ENCODE results near the gene CSF1R. TPM values are rescaled to one million over a fixed set of nuclear protein-coding genes. Genes with fewer than 3 reads are reported as not detected.

The CSF1R gene
- polyA plus RNA-seq, 1 donor from 2014 or later, result not detected

- H3K27me3 ChIP-seq (ENCODE audit: insufficient read depth, low read depth, low read length), result no peaks in the 10 kb centered on the region
- no peak overlapping the region for H2AFZ ChIP-seq (ENCODE audit: low read depth, low read length)
- no peak overlapping the region for H3K27ac ChIP-seq (ENCODE audit: low read length)
- no peaks in the 10 kb centered on the region for H3K79me2 ChIP-seq (replicated peaks; ENCODE audit: insufficient read depth, low read length)
- no peaks in the 10 kb centered on the region for H3K9me2 ChIP-seq (ENCODE audit: insufficient read depth, low read length)
- H3K4me2 ChIP-seq (ENCODE audit: low read length), result no peak overlapping the region
- H3K9ac ChIP-seq (ENCODE audit: low read length), result no peak overlapping the region
- H3K36me3 ChIP-seq (ENCODE audit: insufficient read depth, low read length), result no peaks in the 10 kb centered on the region
- no peaks in the 10 kb centered on the region for H4K20me1 ChIP-seq (ENCODE audit: insufficient read depth)
- no peaks in the 10 kb centered on the region for H3F3A ChIP-seq (ENCODE audit: insufficient read depth, low read length, poor library complexity, severe bottlenecking)
- no peak overlapping the region for H3K4me3 ChIP-seq (ENCODE audit: low read length)
- TF ChIP-seq EZH2 (IDR thresholded peaks at IDR 0.05; ENCODE audit: borderline replicate concordance, insufficient read depth, low read length, poor library complexity, severe bottlenecking), result no peak
- no peak for TF ChIP-seq MXI1 (conservative IDR thresholded peaks at IDR 0.05; ENCODE audit: poor library complexity, severe bottlenecking)
- TF ChIP-seq EP300 (conservative IDR thresholded peaks at IDR 0.05; ENCODE audit: poor library complexity, severe bottlenecking), result no peak
- TF ChIP-seq, protein P1, sequence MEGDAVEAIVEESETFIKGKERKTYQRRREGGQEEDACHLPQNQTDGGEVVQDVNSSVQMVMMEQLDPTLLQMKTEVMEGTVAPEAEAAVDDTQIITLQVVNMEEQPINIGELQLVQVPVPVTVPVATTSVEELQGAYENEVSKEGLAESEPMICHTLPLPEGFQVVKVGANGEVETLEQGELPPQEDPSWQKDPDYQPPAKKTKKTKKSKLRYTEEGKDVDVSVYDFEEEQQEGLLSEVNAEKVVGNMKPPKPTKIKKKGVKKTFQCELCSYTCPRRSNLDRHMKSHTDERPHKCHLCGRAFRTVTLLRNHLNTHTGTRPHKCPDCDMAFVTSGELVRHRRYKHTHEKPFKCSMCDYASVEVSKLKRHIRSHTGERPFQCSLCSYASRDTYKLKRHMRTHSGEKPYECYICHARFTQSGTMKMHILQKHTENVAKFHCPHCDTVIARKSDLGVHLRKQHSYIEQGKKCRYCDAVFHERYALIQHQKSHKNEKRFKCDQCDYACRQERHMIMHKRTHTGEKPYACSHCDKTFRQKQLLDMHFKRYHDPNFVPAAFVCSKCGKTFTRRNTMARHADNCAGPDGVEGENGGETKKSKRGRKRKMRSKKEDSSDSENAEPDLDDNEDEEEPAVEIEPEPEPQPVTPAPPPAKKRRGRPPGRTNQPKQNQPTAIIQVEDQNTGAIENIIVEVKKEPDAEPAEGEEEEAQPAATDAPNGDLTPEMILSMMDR (IDR thresholded peaks at IDR 0.05; ENCODE audit: poor library complexity, severe bottlenecking), result no peak
- no peak for TF ChIP-seq REST (IDR thresholded peaks at IDR 0.05; ENCODE audit: borderline replicate concordance)
- no peak for TF ChIP-seq TAF1 (IDR thresholded peaks at IDR 0.05; ENCODE audit: low read depth)
- TF ChIP-seq SMC3 (conservative IDR thresholded peaks at IDR 0.05; ENCODE audit: poor library complexity), result no peak
- TF ChIP-seq RAD21 (conservative IDR thresholded peaks at IDR 0.05), result no peak
- H3K9me3 ChIP-seq (ENCODE audit: low read length), result no peaks in the 10 kb centered on the region
These were observed 34.5 kb upstream of the CSF1R start for GRCh38 chr5:150120617-150121447.

DNA sequence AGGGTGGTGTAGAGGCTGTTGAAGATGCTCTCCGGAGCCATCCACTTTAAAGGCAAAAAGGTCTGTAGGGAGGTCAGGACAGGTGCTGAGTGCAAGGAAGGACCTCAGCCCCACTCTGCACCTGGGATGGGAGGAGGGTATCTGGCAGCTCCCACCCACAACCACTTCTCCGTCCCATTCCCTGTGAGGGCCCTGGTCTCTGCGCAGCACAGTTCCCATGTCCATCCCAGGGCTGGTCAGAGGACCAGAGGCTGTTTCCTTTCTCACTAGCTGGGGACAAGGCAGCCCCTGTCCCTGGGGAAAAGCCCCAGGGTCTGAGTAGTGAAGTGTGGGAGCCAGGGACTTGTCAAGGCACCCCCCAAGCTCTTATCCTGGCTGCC lies 33.7 kb upstream of the CSF1R start:
- no peak overlapping the region for H3K4me3 ChIP-seq (ENCODE audit: low read length)
- H3K9me2 ChIP-seq (ENCODE audit: insufficient read depth, low read length), result no peaks in the 10 kb centered on the region
- H2AFZ ChIP-seq (ENCODE audit: low read depth, low read length), result no peak overlapping the region
- H3K27ac ChIP-seq (ENCODE audit: low read length), result no peak overlapping the region
- no peak for TF ChIP-seq POLR2AphosphoS5 (IDR thresholded peaks at IDR 0.05)
- no peak for TF ChIP-seq RAD21 (conservative IDR thresholded peaks at IDR 0.05)
- no peak for TF ChIP-seq EP300 (conservative IDR thresholded peaks at IDR 0.05; ENCODE audit: poor library complexity, severe bottlenecking)
- TF ChIP-seq REST (IDR thresholded peaks at IDR 0.05; ENCODE audit: borderline replicate concordance), result no peak
- no peak for TF ChIP-seq EZH2 (IDR thresholded peaks at IDR 0.05; ENCODE audit: borderline replicate concordance, insufficient read depth, low read length, poor library complexity, severe bottlenecking)
- TF ChIP-seq MXI1 (conservative IDR thresholded peaks at IDR 0.05; ENCODE audit: poor library complexity, severe bottlenecking), result no peak
- TF ChIP-seq TAF1 (IDR thresholded peaks at IDR 0.05; ENCODE audit: low read depth), result no peak
- TF ChIP-seq, protein P1 (IDR thresholded peaks at IDR 0.05; ENCODE audit: poor library complexity, severe bottlenecking), result no peak
- no peak for TF ChIP-seq SMC3 (conservative IDR thresholded peaks at IDR 0.05; ENCODE audit: poor library complexity)
- no peaks in the 10 kb centered on the region for H3K36me3 ChIP-seq (ENCODE audit: insufficient read depth, low read length)
- H3K27me3 ChIP-seq (ENCODE audit: insufficient read depth, low read depth, low read length), result no peaks in the 10 kb centered on the region
- H3F3A ChIP-seq (ENCODE audit: insufficient read depth, low read length, poor library complexity, severe bottlenecking), result no peaks in the 10 kb centered on the region
- no peaks in the 10 kb centered on the region for H3K9me3 ChIP-seq (ENCODE audit: low read length)
- no peak overlapping the region for H3K4me2 ChIP-seq (ENCODE audit: low read length)
- H3K9ac ChIP-seq (ENCODE audit: low read length), result no peak overlapping the region
- H4K20me1 ChIP-seq (ENCODE audit: insufficient read depth), result no peaks in the 10 kb centered on the region
- H3K79me2 ChIP-seq (replicated peaks; ENCODE audit: insufficient read depth, low read length), result no peaks in the 10 kb centered on the region

Measured in neural cell (in vitro differentiated cells).